ENCODE data around the gene IFNA10. TPM values are rescaled to one million over a fixed set of nuclear protein-coding genes. Genes with fewer than 3 reads are reported as not detected.
"Not testable (repeated sequence)": the region's sequence is repeated elsewhere in the genome, so short reads cannot be mapped to it uniquely, and the experiment has no call there.

IFNA10 gene
- total RNA-seq, 1 donor from 2014 or later: not detected

GRCh38 chr9:21202105-21202504 lies 4.8 kb downstream of the IFNA10 start, which contains the start of gene IFNA7:
TSS of gene IFNA7 (minus strand) at chr9:21202205. CDS start at chr9:21202165, 40 bp downstream.
- intact Hi-C loops (cut with micrococcal nuclease); DNase-seq: not testable (repeated sequence)

GRCh38 chr9:21194867-21195776 lies 11.8 kb downstream of the IFNA10 start:
- DNase-seq; intact Hi-C loops (cut with micrococcal nuclease): not testable (repeated sequence)
- peak; percentile 73 for ATAC-seq

More at GRCh38 chr9:21202105-21202504, 4.8 kb downstream of the IFNA10 start, which contains the start of gene IFNA7:
- ATAC-seq: not testable (repeated sequence)

- not testable (repeated sequence) for DNase-seq
Measured at GRCh38 chr9:21187487-21187886, 19.5 kb downstream of the IFNA10 start, which contains the start of gene IFNA4. TSS of gene IFNA4 (minus strand) at chr9:21187587. CDS start at chr9:21187531, 56 bp downstream.

GRCh38 chr9:21182810-21183736 lies 23.9 kb downstream of the IFNA10 start:
- intact Hi-C loops (cut with micrococcal nuclease); DNase-seq: not testable (repeated sequence)
- ATAC-seq: peak; percentile 40

More at GRCh38 chr9:21187487-21187886, 19.5 kb downstream of the IFNA10 start, which contains the start of gene IFNA4:
- ATAC-seq; intact Hi-C loops (cut with micrococcal nuclease): not testable (repeated sequence)

GRCh38 chr9:21174671-21175070 lies 32.3 kb downstream of the IFNA10 start:
- intact Hi-C loops (cut with micrococcal nuclease): no loop called here
- DNase-seq (no peak), ATAC-seq (no peak)

- ATAC-seq (no peak), DNase-seq (no peak)
- intact Hi-C loops (cut with micrococcal nuclease): no loop called here
Measured at GRCh38 chr9:21172156-21172555, 34.8 kb downstream of the IFNA10 start.

GRCh38 chr9:21171351-21171750 lies 35.6 kb downstream of the IFNA10 start:
- ATAC-seq (no peak), DNase-seq (no peak)
- intact Hi-C loops (cut with micrococcal nuclease): no loop called here

- DNase-seq; intact Hi-C loops (cut with micrococcal nuclease); ATAC-seq: not testable (repeated sequence)
Measured at GRCh38 chr9:21166560-21166959, 40.4 kb downstream of the IFNA10 start, which contains the start of gene IFNA21. TSS of gene IFNA21 (minus strand) at chr9:21166660. CDS start at chr9:21166612, 48 bp downstream.

- intact Hi-C loops (cut with micrococcal nuclease): no loop called here
- DNase-seq: no peak
- no peak for ATAC-seq
Measured at GRCh38 chr9:21165516-21165915, 41.4 kb downstream of the IFNA10 start.

- intact Hi-C loops (cut with micrococcal nuclease): no loop called here
- ATAC-seq (no peak), DNase-seq (no peak)
Measured at GRCh38 chr9:21160178-21160577, 46.8 kb downstream of the IFNA10 start.

Other genes with a start within 250 kb of the IFNA10 start
- gene HACD4, start 175.5 kb downstream of the IFNA10 start, total RNA-seq: 0.89 TPM
- gene IFNB1, start 129.2 kb downstream of the IFNA10 start, total RNA-seq: not detected
- not detected for gene IFNW1, start 65.3 kb downstream of the IFNA10 start, total RNA-seq
- not detected for gene IFNA21, start 40.5 kb downstream of the IFNA10 start, total RNA-seq
- gene IFNA4, start 19.6 kb downstream of the IFNA10 start, total RNA-seq: not detected
- gene IFNA7, start 4.9 kb downstream of the IFNA10 start, total RNA-seq: not detected
- gene IFNA16, start 10.2 kb upstream of the IFNA10 start, total RNA-seq: not detected
- not detected for gene IFNA17, start 21.1 kb upstream of the IFNA10 start, total RNA-seq
- not detected for gene IFNA14, start 32.9 kb upstream of the IFNA10 start, total RNA-seq
- gene IFNA5, start 98.2 kb upstream of the IFNA10 start, total RNA-seq: not detected
- gene KLHL9, start 128.3 kb upstream of the IFNA10 start, total RNA-seq: 11.2 TPM
- not detected for gene IFNA6, start 143.7 kb upstream of the IFNA10 start, total RNA-seq
- not detected for gene IFNA13, start 160.9 kb upstream of the IFNA10 start, total RNA-seq
- not detected for gene IFNA2, start 178.3 kb upstream of the IFNA10 start, total RNA-seq
- gene IFNA8, start 202.0 kb upstream of the IFNA10 start, total RNA-seq: not detected
- not detected for gene IFNA1, start 233.3 kb upstream of the IFNA10 start, total RNA-seq